ENCODE data around the gene ZNF664. TPM values are rescaled to one million over a fixed set of nuclear protein-coding genes. Genes with fewer than 3 reads are reported as not detected.

Gene ZNF664
- total and polyA plus RNA-seq, 8 donors: 16.5 to 224 (median 59.3) TPM

- Histone ChIP-seq H3K27me3 (no peaks in the 10 kb centered on the region), H3K9me3 (no peaks in the 10 kb centered on the region), H3K27ac (peak overlapping the region in 1 of 5 donors; percentile 25), H3K36me3 (peaks cover 0 to 21% (median 11%) of the 10 kb centered on the region in 4 donors), H3K4me3 (no peak overlapping the region), H3K4me1 (peaks cover 0 to 8% (median 4%) of the 10 kb centered on the region in 4 donors)
- no peak for TF ChIP-seq POLR2A (IDR thresholded peaks at IDR 0.05)
- TF ChIP-seq POLR2AphosphoS5 (IDR thresholded peaks at IDR 0.05): no peak
- no peak for TF ChIP-seq EP300 (IDR thresholded peaks at IDR 0.05)
- TF ChIP-seq, protein P1, sequence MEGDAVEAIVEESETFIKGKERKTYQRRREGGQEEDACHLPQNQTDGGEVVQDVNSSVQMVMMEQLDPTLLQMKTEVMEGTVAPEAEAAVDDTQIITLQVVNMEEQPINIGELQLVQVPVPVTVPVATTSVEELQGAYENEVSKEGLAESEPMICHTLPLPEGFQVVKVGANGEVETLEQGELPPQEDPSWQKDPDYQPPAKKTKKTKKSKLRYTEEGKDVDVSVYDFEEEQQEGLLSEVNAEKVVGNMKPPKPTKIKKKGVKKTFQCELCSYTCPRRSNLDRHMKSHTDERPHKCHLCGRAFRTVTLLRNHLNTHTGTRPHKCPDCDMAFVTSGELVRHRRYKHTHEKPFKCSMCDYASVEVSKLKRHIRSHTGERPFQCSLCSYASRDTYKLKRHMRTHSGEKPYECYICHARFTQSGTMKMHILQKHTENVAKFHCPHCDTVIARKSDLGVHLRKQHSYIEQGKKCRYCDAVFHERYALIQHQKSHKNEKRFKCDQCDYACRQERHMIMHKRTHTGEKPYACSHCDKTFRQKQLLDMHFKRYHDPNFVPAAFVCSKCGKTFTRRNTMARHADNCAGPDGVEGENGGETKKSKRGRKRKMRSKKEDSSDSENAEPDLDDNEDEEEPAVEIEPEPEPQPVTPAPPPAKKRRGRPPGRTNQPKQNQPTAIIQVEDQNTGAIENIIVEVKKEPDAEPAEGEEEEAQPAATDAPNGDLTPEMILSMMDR (IDR thresholded peaks at IDR 0.05): no peak
- DNase-seq: no peak
- intact Hi-C loops (cut with DNase I; ENCODE audit: low total_unique reads): no loop called here
- WGBS, 5 donors: 68 to 78% (median 77%) methylated on average over 2 of the region's 2 CpGs
Measured at GRCh38 chr12:124018539-124018938, 45.5 kb downstream of the ZNF664 start.

GRCh38 chr12:124019115-124019514 lies 46.1 kb downstream of the ZNF664 start:
- Histone ChIP-seq H3K36me3 (peaks cover 0 to 15% (median 6%) of the 10 kb centered on the region in 4 donors), H3K9me3 (no peaks in the 10 kb centered on the region), H3K4me3 (no peak overlapping the region), H3K27ac (peak overlapping the region in 1 of 5 donors; percentile 25), H3K4me1 (peaks cover 0 to 8% (median 4%) of the 10 kb centered on the region in 4 donors), H3K27me3 (no peaks in the 10 kb centered on the region)
- TF ChIP-seq POLR2AphosphoS5 (IDR thresholded peaks at IDR 0.05) (no peak), EP300 (IDR thresholded peaks at IDR 0.05) (no peak), POLR2A (IDR thresholded peaks at IDR 0.05) (no peak)
- DNase-seq: no peak
- intact Hi-C loops (cut with DNase I; ENCODE audit: low total_unique reads): no loop called here

DNA sequence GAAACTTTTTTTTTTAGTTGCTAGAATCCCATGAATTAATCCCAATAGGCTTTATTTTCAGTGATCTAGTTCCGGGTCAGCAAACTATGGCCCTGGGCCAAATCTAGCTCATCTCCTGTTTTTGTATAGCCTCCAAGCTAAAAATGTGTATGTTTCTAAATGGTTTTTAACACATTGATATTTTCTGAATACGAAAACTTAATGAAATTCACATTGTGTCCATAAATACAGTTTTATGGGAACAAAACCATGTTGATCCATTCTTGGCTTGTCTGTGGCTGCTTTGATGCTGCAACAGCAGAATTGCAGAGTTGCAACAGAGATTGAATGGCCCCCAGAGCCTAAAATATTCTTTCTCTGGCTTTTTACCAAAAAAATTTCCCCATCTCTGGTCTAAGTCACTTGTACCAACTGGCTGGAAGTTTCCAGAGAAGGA lies 47.5 kb downstream of the ZNF664 start:
- Histone ChIP-seq H3K9me3 (no peaks in the 10 kb centered on the region), H3K4me1 (peaks cover 0 to 8% (median 4%) of the 10 kb centered on the region in 4 donors), H3K36me3 (peaks cover 0 to 2% (median under 1%) of the 10 kb centered on the region in 4 donors), H3K27me3 (no peaks in the 10 kb centered on the region), H3K27ac (peak overlapping the region in 2 of 5 donors; percentile 17 to 45), H3K4me3 (no peak overlapping the region)
- WGBS, 5 donors: 75 to 94% (median 85%) methylated on average over 2 of the region's 2 CpGs
- intact Hi-C loops (cut with DNase I; ENCODE audit: low total_unique reads): no loop called here
- no peak for DNase-seq
- TF ChIP-seq POLR2A (IDR thresholded peaks at IDR 0.05) (no peak), POLR2AphosphoS5 (IDR thresholded peaks at IDR 0.05) (no peak), EP300 (IDR thresholded peaks at IDR 0.05) (no peak)
- TF ChIP-seq, protein P1 (IDR thresholded peaks at IDR 0.05): no peak

GRCh38 chr12:124021007-124021406 lies 48.0 kb downstream of the ZNF664 start:
- no peaks in the 10 kb centered on the region for H3K36me3 ChIP-seq
- DNase-seq: no peak
- 67 to 84% (median 76%) methylated on average over 3 of the region's 3 CpGs for WGBS, 5 donors
- H3K9me3 ChIP-seq: no peaks in the 10 kb centered on the region
- no peak overlapping the region for H3K4me3 ChIP-seq
- H3K27ac ChIP-seq: peak overlapping the region in 2 of 5 donors; percentile 17 to 45
- no peak for TF ChIP-seq POLR2AphosphoS5 (IDR thresholded peaks at IDR 0.05)
- TF ChIP-seq EP300 (IDR thresholded peaks at IDR 0.05): no peak
- no peak for TF ChIP-seq POLR2A (IDR thresholded peaks at IDR 0.05)
- TF ChIP-seq, protein P1 (IDR thresholded peaks at IDR 0.05): no peak
- intact Hi-C loops (cut with DNase I; ENCODE audit: low total_unique reads): no loop called here
- H3K4me1 ChIP-seq: peaks cover 0 to 8% (median 4%) of the 10 kb centered on the region in 4 donors
- H3K27me3 ChIP-seq: no peaks in the 10 kb centered on the region

DNA sequence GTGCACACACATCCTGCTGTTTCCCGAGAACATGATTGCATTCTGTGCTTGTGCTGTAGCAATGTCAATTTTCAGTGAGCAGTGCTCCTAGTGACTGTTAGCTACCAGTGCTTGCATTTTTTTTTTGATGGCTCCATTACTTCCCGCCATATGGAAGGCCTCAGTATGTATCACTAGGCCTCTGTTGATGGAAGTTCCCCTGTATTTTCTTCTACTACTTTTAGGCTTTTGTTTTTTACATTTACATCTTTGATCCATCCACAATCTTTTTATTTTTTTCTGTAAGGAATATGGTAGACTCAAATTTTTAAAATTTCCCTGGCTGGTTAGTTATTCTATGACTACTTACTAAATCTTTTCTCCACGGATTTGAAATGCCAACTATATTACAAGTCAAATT lies 49.1 kb downstream of the ZNF664 start:
- TF ChIP-seq, protein P1 (IDR thresholded peaks at IDR 0.05): no peak
- no peaks in the 10 kb centered on the region for H3K27me3 ChIP-seq
- WGBS, 5 donors: 93 to 97% (median 95%) methylated on average over 3 of the region's 3 CpGs
- no peak overlapping the region for H3K4me3 ChIP-seq
- peaks cover 0 to 8% (median 4%) of the 10 kb centered on the region in 4 donors for H3K4me1 ChIP-seq
- no peaks in the 10 kb centered on the region for H3K36me3 ChIP-seq
- no peak overlapping the region for H3K27ac ChIP-seq
- no peak for DNase-seq
- H3K9me3 ChIP-seq: no peaks in the 10 kb centered on the region
- intact Hi-C loops (cut with DNase I; ENCODE audit: low total_unique reads): no loop called here
